ENCODE measurements around the gene RBM5.
"Not testable (repeated sequence)": the region's sequence is repeated elsewhere in the genome, so short reads cannot be mapped to it uniquely, and the experiment has no call there.

The RBM5 gene

GRCh38 chr3:50078091-50078490, 10.6 kb upstream of the RBM5 start:
- H3K79me2 ChIP-seq (ENCODE audit: insufficient read depth, low read length), result no peaks in the 10 kb centered on the region
- peaks cover 15% of the 10 kb centered on the region for H3K36me3 ChIP-seq (ENCODE audit: low read length)
- peaks cover 10% of the 10 kb centered on the region for H3F3A ChIP-seq (ENCODE audit: insufficient read depth)
- no peaks in the 10 kb centered on the region for H3K9me2 ChIP-seq (replicated peaks; ENCODE audit: insufficient read depth, low read length)
- H3K9me3 ChIP-seq (ENCODE audit: insufficient read depth, low read length), result no peaks in the 10 kb centered on the region
- TF ChIP-seq CTCF (IDR thresholded peaks at IDR 0.05; ENCODE audit: insufficient read depth, low read length, poor library complexity, severe bottlenecking) (no peak), EZH2phosphoT487 (conservative IDR thresholded peaks at IDR 0.05; ENCODE audit: low read length) (no peak)
- no peak overlapping the region for H3K4me2 ChIP-seq (ENCODE audit: low read depth, low read length, poor library complexity, severe bottlenecking)
- H3K27me3 ChIP-seq (ENCODE audit: low read length), result no peaks in the 10 kb centered on the region
- H3K27ac ChIP-seq (ENCODE audit: low read depth, low read length), result no peak overlapping the region
- no peak overlapping the region for H2AFZ ChIP-seq (ENCODE audit: low read depth, low read length, severe bottlenecking)
- H3K9ac ChIP-seq (ENCODE audit: low read length), result no peak overlapping the region
- no peak overlapping the region for H3K4me3 ChIP-seq (ENCODE audit: insufficient read depth, low read length, poor library complexity, severe bottlenecking)
- H4K20me1 ChIP-seq (ENCODE audit: low read depth, low read length), result no peaks in the 10 kb centered on the region

- TF ChIP-seq CTCF (IDR thresholded peaks at IDR 0.05; ENCODE audit: insufficient read depth, low read length, poor library complexity, severe bottlenecking), result no peak
- TF ChIP-seq EZH2phosphoT487 (conservative IDR thresholded peaks at IDR 0.05; ENCODE audit: low read length), result no peak
- H3K27me3 ChIP-seq (ENCODE audit: low read length), result no peaks in the 10 kb centered on the region
- H3K9me3 ChIP-seq (ENCODE audit: insufficient read depth, low read length), result no peaks in the 10 kb centered on the region
- H3K4me2 ChIP-seq (ENCODE audit: low read depth, low read length, poor library complexity, severe bottlenecking), result no peak overlapping the region
- peaks cover 11% of the 10 kb centered on the region for H3K36me3 ChIP-seq (ENCODE audit: low read length)
- no peak overlapping the region for H2AFZ ChIP-seq (ENCODE audit: low read depth, low read length, severe bottlenecking)
- H3K4me3 ChIP-seq (ENCODE audit: insufficient read depth, low read length, poor library complexity, severe bottlenecking), result no peak overlapping the region
- no peak overlapping the region for H3K27ac ChIP-seq (ENCODE audit: low read depth, low read length)
- H3K9me2 ChIP-seq (replicated peaks; ENCODE audit: insufficient read depth, low read length), result no peaks in the 10 kb centered on the region
- H4K20me1 ChIP-seq (ENCODE audit: low read depth, low read length), result no peaks in the 10 kb centered on the region
- H3K79me2 ChIP-seq (ENCODE audit: insufficient read depth, low read length), result no peaks in the 10 kb centered on the region
- H3K9ac ChIP-seq (ENCODE audit: low read length), result no peak overlapping the region
- peaks cover 13% of the 10 kb centered on the region for H3F3A ChIP-seq (ENCODE audit: insufficient read depth)
These were observed 10.1 kb upstream of the RBM5 start for GRCh38 chr3:50078622-50079021.

DNA sequence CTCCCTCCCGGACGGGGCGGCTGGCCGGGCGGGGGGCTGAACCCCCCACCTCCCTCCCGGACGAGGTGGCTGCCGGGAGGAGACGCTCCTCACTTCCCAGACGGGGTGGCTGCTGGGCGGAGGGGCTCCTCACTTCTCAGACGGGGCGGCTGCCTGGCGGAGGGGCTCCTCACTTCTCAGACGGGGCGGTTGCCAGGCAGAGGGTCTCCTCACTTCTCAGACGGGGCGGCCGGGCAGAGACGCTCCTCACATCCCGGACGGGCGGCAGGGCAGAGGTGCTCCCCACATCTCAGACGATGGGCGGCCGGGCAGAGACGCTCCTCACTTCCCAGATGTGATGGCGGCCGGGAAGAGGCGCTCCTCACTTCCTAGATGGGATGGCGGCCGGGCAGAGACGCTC, 3.8 kb upstream of the RBM5 start:
- H3K36me3 ChIP-seq (ENCODE audit: low read length); H3K27ac ChIP-seq (ENCODE audit: low read depth, low read length); H3K9me2 ChIP-seq (replicated peaks; ENCODE audit: insufficient read depth, low read length); H3F3A ChIP-seq (ENCODE audit: insufficient read depth); H3K4me3 ChIP-seq (ENCODE audit: insufficient read depth, low read length, poor library complexity, severe bottlenecking); H3K9me3 ChIP-seq (ENCODE audit: insufficient read depth, low read length); H2AFZ ChIP-seq (ENCODE audit: low read depth, low read length, severe bottlenecking); H3K9ac ChIP-seq (ENCODE audit: low read length); H4K20me1 ChIP-seq (ENCODE audit: low read depth, low read length); H3K4me2 ChIP-seq (ENCODE audit: low read depth, low read length, poor library complexity, severe bottlenecking); H3K27me3 ChIP-seq (ENCODE audit: low read length): not testable (repeated sequence)
- peaks cover 12% of the 10 kb centered on the region for H3K79me2 ChIP-seq (ENCODE audit: insufficient read depth, low read length)

DNA sequence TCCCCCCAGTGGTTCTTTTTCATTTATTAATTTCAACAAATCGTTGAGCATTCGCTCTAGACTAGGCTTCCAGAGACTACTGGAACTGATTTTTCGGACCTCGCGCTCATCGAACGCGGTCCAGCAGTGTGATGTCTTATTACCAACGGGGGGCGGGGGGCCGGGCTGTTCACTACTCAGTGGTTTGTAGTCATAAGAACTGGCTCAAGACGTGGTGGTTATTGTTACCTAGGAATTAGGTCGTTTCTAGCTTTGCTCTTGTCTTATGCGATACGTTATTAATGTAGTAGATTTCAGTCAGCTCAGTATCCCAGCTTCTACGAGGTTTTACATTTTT, 858 bp downstream of the RBM5 start:
- peak overlapping the region; percentile 95 for H3K4me3 ChIP-seq (ENCODE audit: insufficient read depth, low read length, poor library complexity, severe bottlenecking)
- peaks cover 31% of the 10 kb centered on the region for H3K36me3 ChIP-seq (ENCODE audit: low read length)
- peaks cover 36% of the 10 kb centered on the region for H3K79me2 ChIP-seq (ENCODE audit: insufficient read depth, low read length)
- no peak for TF ChIP-seq EZH2phosphoT487 (conservative IDR thresholded peaks at IDR 0.05; ENCODE audit: low read length)
- no peak for TF ChIP-seq CTCF (IDR thresholded peaks at IDR 0.05; ENCODE audit: insufficient read depth, low read length, poor library complexity, severe bottlenecking)
- peak overlapping the region; percentile 98 for H3K9ac ChIP-seq (ENCODE audit: low read length)
- peak overlapping the region; percentile 71 for H3K27ac ChIP-seq (ENCODE audit: low read depth, low read length)
- H3F3A ChIP-seq (ENCODE audit: insufficient read depth), result no peaks in the 10 kb centered on the region
- H2AFZ ChIP-seq (ENCODE audit: low read depth, low read length, severe bottlenecking), result no peak overlapping the region
- H3K27me3 ChIP-seq (ENCODE audit: low read length), result no peaks in the 10 kb centered on the region
- peak overlapping the region; percentile 89 for H3K4me2 ChIP-seq (ENCODE audit: low read depth, low read length, poor library complexity, severe bottlenecking)
- no peaks in the 10 kb centered on the region for H3K9me2 ChIP-seq (replicated peaks; ENCODE audit: insufficient read depth, low read length)
- H3K9me3 ChIP-seq (ENCODE audit: insufficient read depth, low read length), result no peaks in the 10 kb centered on the region
- no peaks in the 10 kb centered on the region; the same call in 1 of the 2 replicates for H4K20me1 ChIP-seq (ENCODE audit: low read depth, low read length)

All from SU-DHL-6 (cell line).